Measurements from ENCODE around the gene SLC17A9.

The SLC17A9 gene

GRCh38 chr20:62989201-62989601 is 36.7 kb downstream of the SLC17A9 start:
- DNase-seq (ENCODE audit: low read depth), result no peak
- peak overlapping the region; percentile 24; the same call in 1 of the 2 replicates for H3K4me3 ChIP-seq (ENCODE audit: low read depth, low read length)
- TF ChIP-seq CTCF (IDR thresholded peaks at IDR 0.05; ENCODE audit: low read depth, low read length, missing control alignments), result no peak

- TF ChIP-seq CTCF (IDR thresholded peaks at IDR 0.05; ENCODE audit: low read depth, low read length, missing control alignments), result no peak
- H3K4me3 ChIP-seq (ENCODE audit: low read depth, low read length), result no peak overlapping the region
- DNase-seq (ENCODE audit: low read depth), result no peak
These were observed 37.9 kb downstream of the SLC17A9 start for GRCh38 chr20:62990306-62990825.

GRCh38 chr20:62991196-62991807 is 38.8 kb downstream of the SLC17A9 start:
- no peak for TF ChIP-seq CTCF (IDR thresholded peaks at IDR 0.05; ENCODE audit: low read depth, low read length, missing control alignments)
- no peak for DNase-seq (ENCODE audit: low read depth)
- H3K4me3 ChIP-seq (ENCODE audit: low read depth, low read length), result no peak overlapping the region

GRCh38 chr20:62991863-62992262 is 39.4 kb downstream of the SLC17A9 start:
- no peak for DNase-seq (ENCODE audit: low read depth)
- no peak overlapping the region for H3K4me3 ChIP-seq (ENCODE audit: low read depth, low read length)
- no peak for TF ChIP-seq CTCF (IDR thresholded peaks at IDR 0.05; ENCODE audit: low read depth, low read length, missing control alignments)

- DNase-seq (ENCODE audit: low read depth), result no peak
- TF ChIP-seq CTCF (IDR thresholded peaks at IDR 0.05; ENCODE audit: low read depth, low read length, missing control alignments), result no peak
- H3K4me3 ChIP-seq (ENCODE audit: low read depth, low read length), result no peak overlapping the region
These were observed 41.5 kb downstream of the SLC17A9 start for GRCh38 chr20:62993856-62994494.

GRCh38 chr20:62994869-62995281 is 42.4 kb downstream of the SLC17A9 start:
- no peak for TF ChIP-seq CTCF (IDR thresholded peaks at IDR 0.05; ENCODE audit: low read depth, low read length, missing control alignments)
- DNase-seq (ENCODE audit: low read depth), result no peak
- H3K4me3 ChIP-seq (ENCODE audit: low read depth, low read length), result no peak overlapping the region
